Measurements from ENCODE around the gene CCDC15. TPM values are rescaled to one million over a fixed set of nuclear protein-coding genes. Genes with fewer than 3 reads are reported as not detected.
"Not testable (repeated sequence)": the region's sequence is repeated elsewhere in the genome, so short reads cannot be mapped to it uniquely, and the experiment has no call there.

CCDC15 gene
- total and polyA plus RNA-seq, 2 donors = 0.79 to 12.1 TPM

GRCh38 chr11:124987096-124987495 is 33.1 kb downstream of the CCDC15 start:
- Histone ChIP-seq H3K4me1 (ENCODE audit: insufficient read depth) (no peaks in the 10 kb centered on the region), H3K4me3 (ENCODE audit: low read depth, low read length) (no peak overlapping the region), H3K27ac (ENCODE audit: low read depth) (no peak overlapping the region), H3K36me3 (ENCODE audit: insufficient read depth) (no peaks in the 10 kb centered on the region)
- 83% methylated on average over 1 of the region's 1 CpG for WGBS
- no peak for DNase-seq (ENCODE audit: extremely low spot score)

DNA sequence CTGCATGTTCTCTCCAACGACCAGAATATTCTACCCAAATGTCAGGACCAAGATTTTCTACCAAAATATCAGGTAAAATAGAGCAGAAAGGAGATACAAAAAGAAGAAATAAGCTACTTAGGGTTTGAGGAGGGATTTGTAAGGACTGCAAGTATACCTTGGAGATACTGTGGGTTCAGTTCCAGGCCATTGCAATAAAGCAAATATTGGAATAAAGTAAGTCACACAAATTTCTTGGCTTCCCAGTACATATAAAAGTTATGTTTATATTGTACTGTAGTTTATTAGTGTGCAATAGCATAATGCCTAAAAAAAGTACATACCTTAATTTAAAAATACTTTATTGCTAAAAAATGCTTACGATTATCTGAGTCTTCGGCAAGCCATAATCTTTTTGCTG is 34.1 kb downstream of the CCDC15 start:
- H3K36me3 ChIP-seq (ENCODE audit: insufficient read depth) = no peaks in the 10 kb centered on the region
- no peak overlapping the region for H3K4me3 ChIP-seq (ENCODE audit: low read depth, low read length)
- no peaks in the 10 kb centered on the region for H3K4me1 ChIP-seq (ENCODE audit: insufficient read depth)
- H3K27ac ChIP-seq (ENCODE audit: low read depth) = no peak overlapping the region
- 88% methylated on average over 3 of the region's 3 CpGs for WGBS
- no peak for DNase-seq (ENCODE audit: extremely low spot score)

- no peak overlapping the region for H3K27ac ChIP-seq (ENCODE audit: low read depth)
- H3K4me3 ChIP-seq (ENCODE audit: low read depth, low read length) = no peak overlapping the region
- no peaks in the 10 kb centered on the region for H3K36me3 ChIP-seq (ENCODE audit: insufficient read depth)
- no peak for DNase-seq (ENCODE audit: extremely low spot score)
- 93% methylated on average over 2 of the region's 2 CpGs for WGBS
- no peaks in the 10 kb centered on the region for H3K4me1 ChIP-seq (ENCODE audit: insufficient read depth)
Measured at GRCh38 chr11:125001079-125001778, 47.2 kb downstream of the CCDC15 start.

DNA sequence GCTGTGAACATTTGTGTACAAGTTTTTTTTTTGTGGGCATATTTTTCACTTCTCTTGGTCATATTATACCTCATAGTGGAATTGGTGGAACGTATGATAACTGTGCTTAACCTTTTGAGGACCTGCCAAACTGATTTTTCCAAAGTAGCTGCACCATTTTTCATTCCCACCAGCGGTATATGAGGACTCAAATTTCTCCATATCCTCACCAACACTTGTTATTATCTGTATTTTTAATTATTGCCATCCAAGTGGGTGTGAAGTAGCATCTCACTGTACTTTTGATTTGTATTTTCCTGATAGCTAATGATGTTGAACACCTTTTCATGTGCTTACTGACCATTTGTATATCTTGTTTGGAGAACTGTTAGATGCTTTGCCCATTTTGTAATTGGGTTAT is 47.8 kb downstream of the CCDC15 start:
- Histone ChIP-seq H3K27ac (ENCODE audit: low read depth) (no peak overlapping the region), H3K36me3 (ENCODE audit: insufficient read depth) (no peaks in the 10 kb centered on the region), H3K4me3 (ENCODE audit: low read depth, low read length) (no peak overlapping the region), H3K4me1 (ENCODE audit: insufficient read depth) (no peaks in the 10 kb centered on the region)
- no peak for DNase-seq (ENCODE audit: extremely low spot score)
- WGBS = 88% methylated on average over 2 of the region's 2 CpGs

- whole genome bisulfite sequencing = 92% methylated on average over 2 of the region's 2 CpGs
- no peaks in the 10 kb centered on the region for H3K36me3 ChIP-seq (ENCODE audit: insufficient read depth)
- no peak overlapping the region for H3K4me3 ChIP-seq (ENCODE audit: low read depth, low read length)
- H3K27ac ChIP-seq (ENCODE audit: low read depth) = no peak overlapping the region
- no peak for DNase-seq (ENCODE audit: extremely low spot score)
- no peaks in the 10 kb centered on the region for H3K4me1 ChIP-seq (ENCODE audit: insufficient read depth)
Measured at GRCh38 chr11:125005491-125005890, 51.5 kb downstream of the CCDC15 start.

DNA sequence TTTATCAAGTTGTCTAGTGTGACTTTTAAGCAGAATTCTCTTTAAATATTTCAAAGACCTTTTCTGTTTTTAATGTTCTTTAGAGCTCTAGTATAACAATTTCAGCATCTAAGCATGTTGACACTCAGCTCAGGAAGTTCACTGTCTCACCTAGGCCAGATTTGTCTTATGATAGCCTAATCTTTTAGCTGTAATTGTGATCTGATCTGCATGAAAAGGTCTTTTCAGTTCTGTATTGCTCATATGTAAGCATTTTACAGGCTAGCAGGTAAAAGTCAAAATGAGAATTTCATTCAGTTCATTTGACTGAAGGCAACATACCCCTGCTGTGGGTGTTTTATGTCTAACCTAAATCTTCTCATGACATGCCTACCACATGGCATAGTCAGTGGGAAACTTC is 62.4 kb downstream of the CCDC15 start:
- Histone ChIP-seq H3K4me1 (ENCODE audit: insufficient read depth) (no peaks in the 10 kb centered on the region), H3K27ac (ENCODE audit: low read depth) (no peak overlapping the region), H3K36me3 (ENCODE audit: insufficient read depth) (no peaks in the 10 kb centered on the region), H3K4me3 (ENCODE audit: low read depth, low read length) (no peak overlapping the region)
- DNase-seq (ENCODE audit: extremely low spot score) = no peak

DNA sequence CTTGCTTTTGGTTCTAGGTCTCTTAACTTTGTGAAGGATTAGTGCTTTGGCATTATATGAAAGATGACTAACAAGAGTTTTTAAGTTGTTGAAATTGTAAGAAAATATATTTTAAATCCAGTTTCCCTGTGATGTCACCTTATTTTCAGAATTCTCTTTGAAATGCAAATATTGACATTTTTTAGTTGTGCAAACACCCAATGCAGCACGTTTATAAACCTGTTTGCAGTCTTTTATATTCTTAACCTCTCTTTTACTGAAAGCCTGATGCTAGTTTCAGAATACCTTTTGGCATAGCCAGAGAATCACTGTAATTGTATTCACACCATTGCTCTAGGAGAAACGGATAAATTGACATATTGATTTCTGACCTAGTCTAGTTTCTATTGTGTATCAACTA is 66.3 kb downstream of the CCDC15 start:
- 71% methylated on average over 2 of the region's 2 CpGs for WGBS
- H3K27ac ChIP-seq (ENCODE audit: low read depth) = no peak overlapping the region

DNA sequence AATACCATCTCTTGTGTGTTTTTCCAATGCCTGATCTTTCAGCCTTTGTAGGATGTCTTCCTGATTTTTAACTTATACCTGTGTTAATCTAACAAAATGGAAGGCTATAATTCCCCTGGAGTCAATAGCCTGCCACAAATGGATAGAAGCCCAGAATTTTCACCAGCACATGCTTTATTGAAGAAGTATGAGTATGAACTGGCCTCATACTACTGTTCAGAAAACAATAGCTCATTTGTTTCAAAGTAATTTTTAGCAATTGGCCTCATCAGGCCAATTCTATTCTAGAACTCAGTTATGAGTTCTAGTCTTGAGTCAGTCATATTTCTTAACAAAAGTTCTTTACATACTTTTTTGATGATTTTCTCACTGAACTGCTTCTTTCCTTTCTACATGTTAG is 68.5 kb downstream of the CCDC15 start:
- no peaks in the 10 kb centered on the region for H3K36me3 ChIP-seq (ENCODE audit: insufficient read depth)
- H3K27ac ChIP-seq (ENCODE audit: low read depth) = no peak overlapping the region
- no peak for DNase-seq (ENCODE audit: extremely low spot score)

More for the DNA sequence above, 66.3 kb downstream of the CCDC15 start:
- H3K4me1 ChIP-seq (ENCODE audit: insufficient read depth) = no peaks in the 10 kb centered on the region
- DNase-seq (ENCODE audit: extremely low spot score) = no peak
- H3K4me3 ChIP-seq (ENCODE audit: low read depth, low read length) = no peak overlapping the region
- H3K36me3 ChIP-seq (ENCODE audit: insufficient read depth) = no peaks in the 10 kb centered on the region

GRCh38 chr11:125025968-125026367 is 72.0 kb downstream of the CCDC15 start:
- no peak for DNase-seq (ENCODE audit: extremely low spot score)
- Histone ChIP-seq H3K27ac (ENCODE audit: low read depth) (no peak overlapping the region), H3K4me3 (ENCODE audit: low read depth, low read length) (no peak overlapping the region), H3K4me1 (ENCODE audit: insufficient read depth) (no peaks in the 10 kb centered on the region), H3K36me3 (ENCODE audit: insufficient read depth) (no peaks in the 10 kb centered on the region)
- WGBS = 91% methylated on average over 2 of the region's 2 CpGs

More for the DNA sequence above, 68.5 kb downstream of the CCDC15 start:
- Histone ChIP-seq H3K4me1 (ENCODE audit: insufficient read depth) (no peaks in the 10 kb centered on the region), H3K4me3 (ENCODE audit: low read depth, low read length) (no peak overlapping the region)

GRCh38 chr11:125029431-125029830 is 75.4 kb downstream of the CCDC15 start:
- not testable (repeated sequence) for H3K27ac ChIP-seq (ENCODE audit: low read depth); H3K4me1 ChIP-seq (ENCODE audit: insufficient read depth); H3K36me3 ChIP-seq (ENCODE audit: insufficient read depth); DNase-seq (ENCODE audit: extremely low spot score); H3K4me3 ChIP-seq (ENCODE audit: low read depth, low read length)
- WGBS = 82% methylated on average over 1 of the region's 1 CpG

DNA sequence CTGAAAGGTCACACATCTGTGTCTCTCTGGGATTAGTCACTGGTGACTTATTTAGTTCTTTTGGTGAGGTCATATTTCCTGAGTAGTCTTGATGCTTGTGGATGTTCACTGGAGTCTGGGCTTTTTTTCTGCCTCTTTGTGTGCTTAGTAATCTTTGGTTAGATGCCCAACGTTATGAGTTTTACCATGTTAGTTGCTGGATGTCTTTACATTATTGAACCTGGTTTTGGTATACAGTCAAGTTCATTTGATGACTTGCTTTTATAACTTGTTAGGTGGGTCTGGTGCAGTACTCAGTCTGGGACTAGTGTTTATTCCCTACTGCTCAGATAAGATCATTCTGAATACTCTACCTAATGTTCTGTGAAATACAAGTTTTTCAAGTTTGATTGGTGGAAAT is 82.9 kb downstream of the CCDC15 start:
- no peak for DNase-seq (ENCODE audit: extremely low spot score)
- H3K4me3 ChIP-seq (ENCODE audit: low read depth, low read length) = no peak overlapping the region
- H3K36me3 ChIP-seq (ENCODE audit: insufficient read depth) = no peaks in the 10 kb centered on the region
- WGBS = 82% methylated on average over 1 of the region's 1 CpG
- H3K27ac ChIP-seq (ENCODE audit: low read depth) = no peak overlapping the region
- no peaks in the 10 kb centered on the region for H3K4me1 ChIP-seq (ENCODE audit: insufficient read depth)

- no peak overlapping the region for H3K27ac ChIP-seq (ENCODE audit: low read depth)
- DNase-seq (ENCODE audit: extremely low spot score) = no peak
- whole genome bisulfite sequencing = 85% methylated on average over 4 of the region's 4 CpGs
Measured at GRCh38 chr11:125049164-125049792, 95.3 kb downstream of the CCDC15 start.

GRCh38 chr11:125052047-125052446 is 98.0 kb downstream of the CCDC15 start:
- DNase-seq (ENCODE audit: extremely low spot score) = no peak
- H3K36me3 ChIP-seq (ENCODE audit: insufficient read depth) = no peaks in the 10 kb centered on the region
- no peak overlapping the region for H3K4me3 ChIP-seq (ENCODE audit: low read depth, low read length)
- no peak overlapping the region for H3K27ac ChIP-seq (ENCODE audit: low read depth)
- no peaks in the 10 kb centered on the region for H3K4me1 ChIP-seq (ENCODE audit: insufficient read depth)

More at GRCh38 chr11:125049164-125049792, 95.3 kb downstream of the CCDC15 start:
- no peaks in the 10 kb centered on the region for H3K36me3 ChIP-seq (ENCODE audit: insufficient read depth)
- H3K4me3 ChIP-seq (ENCODE audit: low read depth, low read length) = no peak overlapping the region
- no peaks in the 10 kb centered on the region for H3K4me1 ChIP-seq (ENCODE audit: insufficient read depth)

DNA sequence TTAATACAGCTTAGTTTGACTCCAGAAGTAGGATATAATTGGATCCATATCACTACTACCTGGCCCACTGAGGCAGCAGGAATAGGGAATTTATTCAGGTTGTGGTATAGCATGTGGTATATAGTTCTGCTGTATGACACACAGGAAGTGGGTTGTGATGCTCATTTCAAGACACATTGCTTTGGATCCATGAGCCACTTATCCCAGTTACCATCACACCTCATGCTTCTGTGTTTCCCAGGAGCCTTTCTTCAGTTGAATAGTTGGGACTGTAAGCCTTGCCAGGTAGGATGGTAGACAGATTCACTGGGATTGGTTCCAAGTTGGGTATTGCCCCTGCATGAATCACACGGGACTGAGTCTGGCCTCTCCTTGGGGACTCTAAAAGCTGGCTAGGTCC is 99.2 kb downstream of the CCDC15 start:
- no peak for DNase-seq (ENCODE audit: extremely low spot score)
- Histone ChIP-seq H3K4me1 (ENCODE audit: insufficient read depth) (no peaks in the 10 kb centered on the region), H3K36me3 (ENCODE audit: insufficient read depth) (no peaks in the 10 kb centered on the region), H3K4me3 (ENCODE audit: low read depth, low read length) (no peak overlapping the region), H3K27ac (ENCODE audit: low read depth) (no peak overlapping the region)
- 89% methylated on average over 1 of the region's 1 CpG for WGBS
